HepG2 (cell line): ENCODE results near the gene BSND. TPM values are rescaled to one million over a fixed set of nuclear protein-coding genes. Genes with fewer than 3 reads are reported as not detected.
A peak's percentile ranks its signal among the peaks of the same experiment; 100 is the strongest.

Experiments
- CREB3 ChIP-seq: sonication (generic); formaldehyde crosslinking; IDR thresholded peaks from 2 replicates; pipeline ENCODE4 v1.5.0; 2020; ENCODE audit warnings: missing genetic modification reagents
- ETV6 ChIP-seq: sonication (generic); formaldehyde crosslinking; conservative IDR thresholded peaks from 2 replicates; pipeline ENCODE4 v1.4.0; 2020; ENCODE audit warnings: missing genetic modification reagents
- FOXK1 ChIP-seq: sonication (generic); formaldehyde crosslinking; IDR thresholded peaks from 2 replicates; pipeline ENCODE4 v1.4.0; 2020; ENCODE audit warnings: low read depth, missing genetic modification reagents, borderline replicate concordance
- HNF4G ChIP-seq, 2 experiments: sonication (generic) in 1 of 2; formaldehyde crosslinking in 1 of 2; IDR thresholded peaks; 2 replicates each; pipeline versions ENCODE4 v1.4.0 to v1.6.1; 2011 to 2020; ENCODE audit warnings: borderline replicate concordance in 2 of 2, low read depth in 2 of 2, mild to moderate bottlenecking in 2 of 2, low read length in 1 of 2, missing genetic modification reagents in 1 of 2, moderate library complexity in 1 of 2
- IKZF1 ChIP-seq: fragments of 450-650 bp; IDR thresholded peaks from 2 replicates; pipeline ENCODE4 v1.7.1; 2016
- KDM4B ChIP-seq: sonication (generic); formaldehyde crosslinking; IDR thresholded peaks from 2 replicates; pipeline ENCODE4 v1.4.0; 2020; ENCODE audit warnings: missing genetic modification reagents
- PRDM10 ChIP-seq: sonication (generic); formaldehyde crosslinking; IDR thresholded peaks from 2 replicates; pipeline ENCODE4 v1.4.0; 2020; ENCODE audit warnings: low read depth, missing genetic modification reagents
- SYNCRIP ChIP-seq: fragments of 200-400 bp; formaldehyde crosslinking; IDR thresholded peaks from 2 replicates; pipeline ENCODE4 v1.6.1; 2018; ENCODE audit warnings: mild to moderate bottlenecking, low read depth, low read length; ENCODE audit not compliant: insufficient read depth
- THAP8 ChIP-seq: sonication (generic); formaldehyde crosslinking; IDR thresholded peaks from 2 replicates; pipeline ENCODE4 v1.5.1; 2020; ENCODE audit warnings: missing genetic modification reagents, mild to moderate bottlenecking, borderline replicate concordance
- TMF1 ChIP-seq: sonication (generic); formaldehyde crosslinking; IDR thresholded peaks from 2 replicates; pipeline ENCODE4 v1.8.1; 2022; ENCODE audit warnings: low read depth, missing genetic modification reagents
- ZC3H4 ChIP-seq: sonication (generic); formaldehyde crosslinking; IDR thresholded peaks from 2 replicates; pipeline ENCODE4 v1.4.0; 2020; ENCODE audit warnings: missing genetic modification reagents, borderline replicate concordance
- ZFP36L2 ChIP-seq: sonication (generic); formaldehyde crosslinking; IDR thresholded peaks from 2 replicates; pipeline ENCODE4 v1.4.0; 2020; ENCODE audit warnings: missing genetic modification reagents
- ZNF296 ChIP-seq: sonication (generic); formaldehyde crosslinking; conservative IDR thresholded peaks from 2 replicates; pipeline ENCODE4 v1.5.0; 2020; ENCODE audit warnings: mild to moderate bottlenecking, missing genetic modification reagents
- ZNF792 ChIP-seq: IDR thresholded peaks from 2 replicates; pipeline ENCODE4 v1.6.1; 2016
- ZNF816 ChIP-seq: sonication (generic); formaldehyde crosslinking; IDR thresholded peaks from 2 replicates; pipeline ENCODE4 v1.8.0; 2022; ENCODE audit warnings: missing genetic modification reagents, mild to moderate bottlenecking, borderline replicate concordance
- polyA plus RNA-seq, 8 experiments: library from polyadenylated mRNA; depleted of rRNA in 3 of 8; stranded (reverse) in 7 of 8; unstranded in 1 of 8; fragments of >200 nt; fragmentation: Illumina TruSeq in 4 of 8; extraction: Trizol in 4 of 8; gene quantifications; 2 replicates each; pipeline versions ENCODE4 v1.2.1 to v1.2.3, GENCODE V29; 2011 to 2016; ENCODE audit warnings: low read depth in 4 of 8, missing spikeins in 1 of 8, mixed read lengths in 1 of 8; ENCODE audit not compliant: insufficient read depth in 1 of 8
- total RNA-seq, 5 experiments: library from RNA; depleted of rRNA; stranded (reverse); fragments of >200 nt; fragmentation: Illumina TruSeq; extraction: Trizol; gene quantifications; 2 replicates each; pipeline ENCODE4 v1.2.3, GENCODE V29; 2016; ENCODE audit warnings: low read depth in 1 of 5
- TF ChIP-seq, protein P1 (sequence below): sonication (generic); formaldehyde crosslinking; IDR thresholded peaks from 2 replicates; pipeline ENCODE4 v1.4.0; 2020; ENCODE audit warnings: mild to moderate bottlenecking, missing genetic modification reagents
- TF ChIP-seq, protein P2 (sequence below): sonication (generic); formaldehyde crosslinking; IDR thresholded peaks from 2 replicates; pipeline ENCODE4 v1.8.0; 2022; ENCODE audit warnings: mild to moderate bottlenecking, missing genetic modification reagents, borderline replicate concordance

The BSND gene
- total and polyA plus RNA-seq, 2 of the 13 experiments (the other 11 are each of a cell fraction or from before 2014, with no cell fraction given): not detected

- no peak for TF ChIP-seq SYNCRIP
- no peak for TF ChIP-seq THAP8 (CRISPR knock-in tag)
- no peak for TF ChIP-seq ZNF816 (CRISPR knock-in tag)
- TF ChIP-seq HNF4G (IDR thresholded peaks at IDR 0.05; ENCODE audit: borderline replicate concordance, low read depth, low read length): peak; percentile 42; the same call in 1 of the 2 replicates
- TF ChIP-seq HNF4G (CRISPR knock-in tag; IDR thresholded peaks at IDR 0.05; ENCODE audit: borderline replicate concordance, low read depth): 0 out of 2 replicates have a peak, but pooled peaks have one; percentile 10
- 0 out of 2 replicates have a peak, but pooled peaks have one; percentile 18 for TF ChIP-seq FOXK1 (CRISPR knock-in tag)
- no peak for TF ChIP-seq ZNF792 (CRISPR knock-in tag)
- TF ChIP-seq CREB3: no peak
- TF ChIP-seq TMF1: no peak
- TF ChIP-seq KDM4B (CRISPR knock-in tag): no peak
- TF ChIP-seq ZFP36L2: no peak
- no peak for TF ChIP-seq ZC3H4 (CRISPR knock-in tag)
- no peak for TF ChIP-seq PRDM10 (CRISPR knock-in tag)
- TF ChIP-seq ETV6 (CRISPR knock-in tag): no peak
- TF ChIP-seq, protein P1, sequence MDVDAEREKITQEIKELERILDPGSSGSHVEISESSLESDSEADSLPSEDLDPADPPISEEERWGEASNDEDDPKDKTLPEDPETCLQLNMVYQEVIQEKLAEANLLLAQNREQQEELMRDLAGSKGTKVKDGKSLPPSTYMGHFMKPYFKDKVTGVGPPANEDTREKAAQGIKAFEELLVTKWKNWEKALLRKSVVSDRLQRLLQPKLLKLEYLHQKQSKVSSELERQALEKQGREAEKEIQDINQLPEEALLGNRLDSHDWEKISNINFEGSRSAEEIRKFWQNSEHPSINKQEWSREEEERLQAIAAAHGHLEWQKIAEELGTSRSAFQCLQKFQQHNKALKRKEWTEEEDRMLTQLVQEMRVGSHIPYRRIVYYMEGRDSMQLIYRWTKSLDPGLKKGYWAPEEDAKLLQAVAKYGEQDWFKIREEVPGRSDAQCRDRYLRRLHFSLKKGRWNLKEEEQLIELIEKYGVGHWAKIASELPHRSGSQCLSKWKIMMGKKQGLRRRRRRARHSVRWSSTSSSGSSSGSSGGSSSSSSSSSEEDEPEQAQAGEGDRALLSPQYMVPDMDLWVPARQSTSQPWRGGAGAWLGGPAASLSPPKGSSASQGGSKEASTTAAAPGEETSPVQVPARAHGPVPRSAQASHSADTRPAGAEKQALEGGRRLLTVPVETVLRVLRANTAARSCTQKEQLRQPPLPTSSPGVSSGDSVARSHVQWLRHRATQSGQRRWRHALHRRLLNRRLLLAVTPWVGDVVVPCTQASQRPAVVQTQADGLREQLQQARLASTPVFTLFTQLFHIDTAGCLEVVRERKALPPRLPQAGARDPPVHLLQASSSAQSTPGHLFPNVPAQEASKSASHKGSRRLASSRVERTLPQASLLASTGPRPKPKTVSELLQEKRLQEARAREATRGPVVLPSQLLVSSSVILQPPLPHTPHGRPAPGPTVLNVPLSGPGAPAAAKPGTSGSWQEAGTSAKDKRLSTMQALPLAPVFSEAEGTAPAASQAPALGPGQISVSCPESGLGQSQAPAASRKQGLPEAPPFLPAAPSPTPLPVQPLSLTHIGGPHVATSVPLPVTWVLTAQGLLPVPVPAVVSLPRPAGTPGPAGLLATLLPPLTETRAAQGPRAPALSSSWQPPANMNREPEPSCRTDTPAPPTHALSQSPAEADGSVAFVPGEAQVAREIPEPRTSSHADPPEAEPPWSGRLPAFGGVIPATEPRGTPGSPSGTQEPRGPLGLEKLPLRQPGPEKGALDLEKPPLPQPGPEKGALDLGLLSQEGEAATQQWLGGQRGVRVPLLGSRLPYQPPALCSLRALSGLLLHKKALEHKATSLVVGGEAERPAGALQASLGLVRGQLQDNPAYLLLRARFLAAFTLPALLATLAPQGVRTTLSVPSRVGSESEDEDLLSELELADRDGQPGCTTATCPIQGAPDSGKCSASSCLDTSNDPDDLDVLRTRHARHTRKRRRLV (CRISPR knock-in tag): no peak
- 0 out of 2 replicates have a peak, but pooled peaks have one; percentile 22 for TF ChIP-seq ZNF296 (CRISPR knock-in tag)
- no peak for TF ChIP-seq IKZF1
- TF ChIP-seq, protein P2, sequence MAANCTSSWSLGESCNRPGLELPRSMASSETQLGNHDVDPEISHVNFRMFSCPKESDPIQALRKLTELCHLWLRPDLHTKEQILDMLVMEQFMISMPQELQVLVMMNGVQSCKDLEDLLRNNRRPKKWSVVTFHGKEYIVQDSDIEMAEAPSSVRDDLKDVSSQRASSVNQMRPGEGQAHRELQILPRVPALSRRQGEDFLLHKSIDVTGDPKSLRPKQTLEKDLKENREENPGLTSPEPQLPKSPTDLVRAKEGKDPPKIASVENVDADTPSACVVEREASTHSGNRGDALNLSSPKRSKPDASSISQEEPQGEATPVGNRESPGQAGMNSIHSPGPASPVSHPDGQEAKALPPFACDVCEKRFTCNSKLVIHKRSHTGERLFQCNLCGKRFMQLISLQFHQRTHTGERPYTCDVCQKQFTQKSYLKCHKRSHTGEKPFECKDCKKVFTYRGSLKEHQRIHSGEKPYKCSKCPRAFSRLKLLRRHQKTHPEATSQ (CRISPR knock-in tag): no peak
Observed at GRCh38 chr1:55053265-55053954, 54.7 kb downstream of the BSND start (continued).
